HG03469 (cell line): ENCODE results near the gene EIF1B.
A peak's percentile ranks its signal among the peaks of the same experiment; 100 is the strongest.
"Not testable (repeated sequence)": the region's sequence is repeated elsewhere in the genome, so short reads cannot be mapped to it uniquely, and the experiment has no call there.

Experiments
- ATAC-seq: cut with Tn5 transposase; IDR thresholded peaks from one replicate; pipeline ENCODE4 v1.9.1; 2021; ENCODE audit warnings: mild to moderate bottlenecking, moderate library complexity, moderate number of reproducible peaks; ENCODE audit not compliant: unreplicated experiment

EIF1B gene

GRCh38 chr3:40309418-40309924 is at the start of gene EIF1B:
TSS of gene EIF1B (plus strand) at chr3:40309707. CDS start at chr3:40309942, 235 bp downstream.
- ATAC-seq, result peak; percentile 93

- no peak for ATAC-seq
Measured at GRCh38 chr3:40262331-40262730, 47.2 kb upstream of the EIF1B start.

DNA sequence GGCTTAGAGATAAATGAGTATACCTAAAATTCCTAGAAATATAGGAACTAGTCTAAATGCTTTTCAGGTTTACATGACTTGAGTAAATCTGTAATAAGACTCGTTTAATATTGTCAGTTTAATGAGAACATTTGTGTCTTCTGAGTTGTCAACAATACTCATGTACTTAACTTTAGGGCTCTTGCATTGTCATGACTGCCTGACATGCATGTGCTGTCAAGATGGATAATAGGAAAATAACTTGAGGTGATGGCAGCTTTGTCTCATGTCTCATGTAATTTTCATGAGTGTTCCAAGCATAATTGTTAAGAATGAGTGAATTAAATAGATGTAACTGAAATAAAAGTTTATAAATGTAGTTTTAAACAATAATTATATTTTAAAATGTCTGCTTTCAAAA is 45.1 kb upstream of the EIF1B start:
- ATAC-seq, result no peak

- ATAC-seq, result no peak
Measured at GRCh38 chr3:40265181-40265580, 44.3 kb upstream of the EIF1B start.

DNA sequence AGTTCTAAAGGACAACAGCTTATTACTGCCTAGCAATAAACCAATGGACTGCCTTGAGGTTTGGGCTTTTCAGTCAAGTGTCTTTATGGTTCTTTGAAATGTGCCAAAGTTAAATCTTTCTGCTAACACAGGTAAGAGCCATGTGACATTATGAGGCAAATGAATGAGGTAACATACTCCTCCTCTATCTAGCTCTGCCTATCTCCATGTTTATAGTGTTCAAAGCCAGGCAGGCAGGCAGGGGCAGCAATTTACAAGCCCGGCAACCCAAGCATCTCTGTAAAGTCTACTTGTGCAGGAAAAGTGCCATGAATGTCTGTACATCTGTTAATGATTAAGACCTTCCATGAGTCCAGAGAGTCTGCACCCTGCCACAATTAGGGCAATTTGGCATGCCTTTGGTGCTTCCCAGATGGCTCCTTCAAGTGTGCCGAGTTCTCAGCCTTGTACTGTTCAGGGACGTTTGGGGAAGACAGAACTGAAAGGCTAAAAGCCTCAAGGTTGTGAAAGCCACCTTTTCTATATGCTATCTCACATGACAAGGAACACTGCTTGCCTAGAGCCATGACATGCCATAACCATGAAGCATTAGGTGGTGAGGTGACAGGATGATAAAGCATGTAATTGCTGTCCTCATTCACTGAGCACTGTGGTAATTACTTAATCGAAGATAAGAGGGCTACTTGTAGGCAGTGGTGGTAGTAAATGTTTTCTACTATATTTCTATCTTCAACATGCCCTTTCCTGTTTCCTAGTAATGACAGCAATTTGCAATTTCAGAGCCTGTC is 41.4 kb upstream of the EIF1B start:
- no peak for ATAC-seq

DNA sequence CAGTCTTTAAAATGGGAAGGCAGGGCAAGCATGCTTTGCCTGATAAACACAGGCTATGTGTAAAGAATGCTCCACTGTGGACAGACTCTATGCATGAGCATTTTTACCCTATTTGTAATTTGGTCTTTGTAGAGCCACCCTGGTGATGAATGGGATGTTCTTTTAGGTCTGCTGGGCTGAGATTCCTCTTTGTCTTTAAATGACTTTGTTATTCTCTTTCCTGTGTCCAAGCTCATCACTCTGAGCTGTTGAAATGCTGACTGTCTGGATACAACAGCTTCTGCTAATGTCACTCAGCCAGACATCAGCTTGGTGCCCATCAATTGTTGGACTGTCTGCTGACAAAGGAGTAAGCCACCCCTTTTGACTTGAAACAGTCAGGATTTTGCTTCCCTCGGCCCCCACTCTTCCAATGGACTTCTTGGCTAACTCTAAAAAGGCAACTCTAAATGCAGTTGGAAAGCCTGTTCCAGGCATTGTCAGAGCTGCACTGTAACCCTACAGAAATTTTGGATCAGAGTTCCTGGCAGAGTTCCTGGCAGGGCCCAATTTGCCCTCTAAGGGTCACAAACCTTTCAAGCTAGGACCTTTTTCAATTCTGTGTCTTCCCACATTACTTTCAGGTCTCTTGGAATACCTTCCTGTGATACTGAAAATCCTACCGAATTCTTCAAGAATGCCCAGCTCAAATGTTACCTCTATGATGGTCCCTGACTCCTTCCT is 40.5 kb upstream of the EIF1B start:
- ATAC-seq, result no peak

DNA sequence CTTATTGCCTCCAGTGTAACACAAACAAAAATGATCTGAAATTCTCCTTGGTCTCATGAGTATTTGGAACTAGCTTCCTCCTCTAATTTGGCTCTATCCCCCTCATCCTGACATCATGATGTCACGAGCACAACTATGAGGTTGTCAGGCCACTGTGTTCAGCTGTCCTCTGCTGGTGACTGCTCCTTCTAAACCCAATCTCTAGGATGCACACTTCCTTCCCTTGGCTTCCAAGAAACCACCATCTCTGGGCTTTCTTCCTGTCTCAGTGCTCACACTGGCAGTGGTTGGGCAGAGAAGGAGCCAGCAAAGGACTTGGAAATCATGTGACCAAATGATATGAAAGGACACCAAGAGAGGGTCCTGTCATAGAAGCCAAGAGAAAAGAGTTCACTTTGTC is 30.7 kb upstream of the EIF1B start:
- no peak for ATAC-seq

DNA sequence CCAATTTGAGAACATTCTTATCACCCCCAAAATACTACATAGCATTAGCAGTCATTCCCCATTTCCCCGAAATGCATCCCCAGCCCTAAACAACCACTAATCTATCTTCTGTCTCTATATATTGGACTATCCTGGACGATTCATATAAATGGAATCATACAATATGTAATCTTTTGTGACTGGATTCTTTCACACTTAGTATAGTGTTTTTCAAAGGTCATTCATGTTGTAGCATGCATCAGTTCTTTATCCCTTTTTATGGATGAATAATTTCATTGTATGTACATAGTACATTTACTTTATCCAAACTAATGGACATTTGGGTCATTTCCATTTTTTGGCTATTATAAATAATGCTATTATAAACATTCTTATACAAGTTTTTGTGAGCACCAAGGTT is 27.5 kb upstream of the EIF1B start:
- ATAC-seq, result no peak

- not testable (repeated sequence) for ATAC-seq
Measured at GRCh38 chr3:40283057-40283456, 26.4 kb upstream of the EIF1B start.

DNA sequence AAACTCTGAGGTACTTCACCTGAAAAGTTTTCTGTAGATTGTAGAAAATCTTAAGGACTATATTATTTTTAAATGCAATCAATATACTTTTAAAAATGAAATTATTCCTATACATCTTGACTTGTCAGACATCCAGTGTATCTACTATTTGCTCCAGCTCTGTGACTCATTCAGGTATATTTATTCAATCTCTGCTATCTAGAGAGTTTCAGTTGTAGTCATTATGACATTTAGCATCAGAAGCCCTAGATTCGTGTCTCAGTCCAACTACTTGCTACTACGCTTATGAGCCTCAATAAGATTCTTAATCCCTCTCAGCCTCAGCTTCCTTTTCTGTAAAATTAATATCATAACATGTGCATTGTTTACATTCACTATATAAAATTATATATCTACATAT is 22.3 kb upstream of the EIF1B start:
- ATAC-seq, result no peak

DNA sequence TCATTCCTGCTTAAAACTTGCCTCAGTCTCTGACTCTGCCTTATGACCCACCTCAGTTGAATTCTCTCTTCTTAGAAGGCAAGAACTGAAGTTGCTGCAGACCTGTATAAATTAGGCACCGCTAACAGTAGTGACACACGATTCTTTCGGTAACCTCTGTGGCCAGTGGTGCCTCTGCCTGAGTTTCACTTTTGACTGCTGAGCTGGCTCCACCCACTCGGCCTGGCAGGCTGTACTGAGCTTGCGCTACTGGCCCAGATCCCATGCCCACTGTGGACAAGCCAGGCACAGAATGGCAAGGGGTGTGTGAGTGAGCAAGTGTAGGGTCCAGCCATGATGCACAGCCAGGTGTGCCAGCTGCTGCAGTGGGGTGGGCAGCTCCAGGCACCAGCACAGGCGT is 19.1 kb upstream of the EIF1B start:
- ATAC-seq, result no peak

- no peak for ATAC-seq
Measured at GRCh38 chr3:40291471-40291870, 18.0 kb upstream of the EIF1B start.

GRCh38 chr3:40292637-40293349 is 16.7 kb upstream of the EIF1B start:
- no peak for ATAC-seq

DNA sequence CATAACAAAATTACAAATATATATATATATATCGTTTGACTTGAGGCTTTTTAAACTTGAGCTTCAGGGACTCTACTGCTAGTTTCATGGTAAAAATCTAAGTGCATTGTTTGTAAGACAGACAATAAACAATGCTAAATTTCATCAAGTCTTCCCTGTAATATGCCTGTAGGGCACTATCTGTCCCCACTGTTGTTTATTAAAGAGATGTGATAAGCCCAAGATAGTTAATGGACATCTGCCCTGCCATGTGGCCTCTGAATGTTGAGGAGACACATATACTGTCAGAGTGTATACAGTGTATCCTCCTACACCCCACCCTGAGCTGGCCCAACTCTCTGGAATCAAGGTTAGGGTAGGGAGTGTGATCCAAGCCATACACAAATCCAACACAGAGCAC is 15.1 kb upstream of the EIF1B start:
- no peak for ATAC-seq

DNA sequence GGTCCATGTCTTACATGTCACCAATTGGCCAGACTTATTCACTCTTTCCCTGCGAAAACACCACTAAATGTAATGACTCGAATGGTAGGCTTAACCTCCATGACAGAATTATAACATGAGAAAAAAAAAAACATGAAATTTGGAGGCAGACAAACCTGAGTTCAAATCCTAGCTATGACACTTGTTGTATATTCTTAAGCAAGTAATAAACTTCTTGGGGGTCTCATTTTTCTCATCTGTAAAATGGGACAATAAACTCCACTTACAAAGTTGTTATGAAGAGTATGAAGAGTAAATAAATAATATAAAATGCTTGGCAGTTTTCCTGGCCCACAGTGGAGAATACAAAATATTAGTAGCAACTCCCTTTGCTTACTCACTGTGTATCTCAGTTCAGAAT is 11.4 kb upstream of the EIF1B start:
- ATAC-seq, result no peak

GRCh38 chr3:40299130-40299720 is 10.3 kb upstream of the EIF1B start:
- no peak for ATAC-seq

DNA sequence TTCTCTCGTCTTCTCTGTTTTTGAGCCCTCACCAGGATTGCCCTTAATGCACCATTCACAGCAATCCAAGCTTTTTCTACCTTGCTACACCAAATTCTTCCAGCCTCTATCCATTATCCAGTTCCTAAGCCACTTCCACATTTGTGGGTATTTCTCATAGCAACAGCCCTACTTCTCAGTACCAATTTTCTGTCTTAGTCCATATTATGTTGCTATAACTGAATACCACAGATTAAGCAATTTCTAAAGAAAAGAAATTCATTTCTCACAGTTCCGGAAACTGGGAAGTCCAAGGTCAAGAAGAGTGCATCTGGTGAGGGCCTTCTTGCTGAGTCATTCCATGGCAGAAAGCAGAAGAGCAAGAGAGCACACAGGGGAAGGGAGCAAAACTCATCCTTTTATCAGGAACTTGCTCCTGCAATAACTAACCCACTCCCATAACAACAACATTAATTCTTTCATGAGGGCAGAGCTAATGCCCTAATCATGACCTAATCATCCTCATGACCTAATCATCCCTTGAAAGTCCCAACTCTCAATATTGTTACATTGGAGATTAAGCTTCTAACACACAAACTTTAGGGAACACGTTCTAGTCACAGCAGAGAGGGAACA is 9.7 kb upstream of the EIF1B start:
- ATAC-seq, result no peak

DNA sequence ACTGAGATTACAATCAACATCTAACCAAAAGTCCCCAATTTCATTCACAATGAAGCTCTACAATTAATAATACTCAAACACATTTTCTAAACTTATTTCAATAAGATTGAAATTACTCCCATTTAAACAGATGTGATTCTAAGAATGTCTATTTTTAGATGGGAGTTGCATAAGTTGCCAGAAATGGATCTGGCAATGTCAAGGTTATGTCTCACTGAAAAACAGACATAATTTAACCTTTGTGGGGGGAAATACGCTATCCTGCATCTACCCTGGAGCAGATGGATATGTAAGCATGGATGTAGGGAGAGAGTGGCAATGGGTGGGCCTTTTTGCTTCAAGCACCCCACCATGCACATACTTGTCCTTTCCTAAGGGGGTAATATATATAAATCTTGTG is 6.7 kb upstream of the EIF1B start:
- no peak for ATAC-seq

DNA sequence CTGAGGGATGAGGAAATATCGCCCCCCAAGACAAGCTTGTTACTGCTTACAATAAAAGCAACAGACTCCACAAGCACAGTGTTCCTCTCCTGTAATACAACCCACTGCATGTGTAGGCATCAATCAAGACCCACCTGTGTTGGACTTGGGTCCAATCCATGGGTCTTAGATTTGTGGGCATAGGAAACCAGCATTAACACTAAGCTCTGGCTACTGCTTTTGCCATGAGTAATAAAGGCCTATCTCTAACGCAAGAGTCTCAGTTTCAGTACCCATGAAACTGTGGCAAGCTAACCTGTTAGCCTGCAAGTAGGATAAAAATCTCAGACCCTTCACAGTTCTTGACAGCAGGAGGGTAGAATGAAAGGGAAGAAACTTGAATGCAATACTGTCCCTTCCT is 5.2 kb upstream of the EIF1B start:
- ATAC-seq, result no peak

DNA sequence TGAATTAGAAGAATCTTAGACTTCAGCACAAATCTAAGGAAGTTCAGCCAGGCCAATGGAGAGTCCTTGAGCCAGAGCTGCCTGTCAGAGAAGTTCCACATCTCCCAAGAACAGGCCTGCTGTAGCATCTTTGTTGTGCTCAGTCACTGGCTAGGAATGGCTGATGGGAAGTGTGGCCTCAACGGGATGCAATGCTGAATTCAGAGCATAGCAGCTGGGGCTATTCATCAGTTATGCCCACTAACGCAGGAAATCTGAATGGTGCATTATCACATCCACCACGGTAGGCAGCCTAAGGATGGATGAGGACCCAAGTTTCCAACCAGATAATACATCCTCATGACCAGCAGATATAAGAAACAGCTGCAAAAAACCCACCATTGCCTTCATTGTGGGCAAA is 3.2 kb upstream of the EIF1B start:
- no peak for ATAC-seq

- no peak for ATAC-seq
Measured at GRCh38 chr3:40307176-40307575, 2.3 kb upstream of the EIF1B start.
